Measurements from ENCODE around the gene BLVRA.

The BLVRA gene

GRCh38 chr7:43844257-43844656, 85.8 kb downstream of the BLVRA start:
- H3K27ac ChIP-seq (ENCODE audit: low read length) = no peak overlapping the region
- no peak overlapping the region for H3K9ac ChIP-seq (ENCODE audit: low read length in 2 of 2)
- no peaks in the 10 kb centered on the region for H3K4me1 ChIP-seq (ENCODE audit: control insufficient read depth, insufficient read depth, low read length)
- no peak overlapping the region for H3K4me3 ChIP-seq (ENCODE audit: low read length in 2 of 2)
- no peaks in the 10 kb centered on the region for H3K9me3 ChIP-seq (ENCODE audit: control insufficient read depth in 2 of 2, low read length in 2 of 2)
- no peaks in the 10 kb centered on the region for H3K36me3 ChIP-seq (ENCODE audit: control insufficient read depth in 2 of 2, insufficient read depth in 2 of 2, low read length in 2 of 2)
- no peaks in the 10 kb centered on the region for H3K27me3 ChIP-seq (ENCODE audit: control insufficient read depth in 1 of 2, insufficient read depth in 2 of 2, low read length in 2 of 2)

GRCh38 chr7:43844662-43845061, 86.2 kb downstream of the BLVRA start:
- Histone ChIP-seq H3K4me1 (ENCODE audit: control insufficient read depth, insufficient read depth, low read length) (no peaks in the 10 kb centered on the region), H3K36me3 (ENCODE audit: control insufficient read depth in 2 of 2, insufficient read depth in 2 of 2, low read length in 2 of 2) (no peaks in the 10 kb centered on the region), H3K27ac (ENCODE audit: low read length) (no peak overlapping the region), H3K9ac (ENCODE audit: low read length in 2 of 2) (no peak overlapping the region), H3K27me3 (ENCODE audit: control insufficient read depth in 1 of 2, insufficient read depth in 2 of 2, low read length in 2 of 2) (no peaks in the 10 kb centered on the region), H3K9me3 (ENCODE audit: control insufficient read depth in 2 of 2, low read length in 2 of 2) (no peaks in the 10 kb centered on the region), H3K4me3 (ENCODE audit: low read length in 2 of 2) (no peak overlapping the region)

DNA sequence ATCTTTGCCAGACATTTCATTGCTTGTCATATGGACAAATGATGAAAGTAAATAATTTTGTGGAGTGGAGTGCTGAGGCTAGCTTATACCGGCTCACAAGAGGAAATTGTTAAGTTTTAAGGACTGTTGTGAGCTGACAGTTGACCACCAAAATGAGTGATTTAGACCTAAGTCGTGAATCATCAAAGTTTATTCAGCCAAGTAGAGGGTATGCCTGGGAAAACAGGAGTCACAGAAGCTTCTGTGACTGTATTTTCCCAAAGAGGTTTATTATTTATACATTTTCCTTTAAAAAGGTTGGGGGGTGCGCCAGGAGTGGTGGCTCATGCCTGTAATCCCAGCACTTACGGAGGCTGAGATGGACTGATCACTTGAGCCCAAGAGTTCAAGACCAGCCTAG, 89.0 kb downstream of the BLVRA start:
- Histone ChIP-seq H3K4me1 (ENCODE audit: control insufficient read depth, insufficient read depth, low read length) (no peaks in the 10 kb centered on the region), H3K9me3 (ENCODE audit: control insufficient read depth in 2 of 2, low read length in 2 of 2) (no peaks in the 10 kb centered on the region), H3K4me3 (ENCODE audit: low read length in 2 of 2) (no peak overlapping the region), H3K36me3 (ENCODE audit: control insufficient read depth in 2 of 2, insufficient read depth in 2 of 2, low read length in 2 of 2) (no peaks in the 10 kb centered on the region), H3K27ac (ENCODE audit: low read length) (no peak overlapping the region), H3K27me3 (ENCODE audit: control insufficient read depth in 1 of 2, insufficient read depth in 2 of 2, low read length in 2 of 2) (no peaks in the 10 kb centered on the region), H3K9ac (ENCODE audit: low read length in 2 of 2) (no peak overlapping the region)

GRCh38 chr7:43849047-43849446, 90.6 kb downstream of the BLVRA start:
- H3K4me1 ChIP-seq (ENCODE audit: control insufficient read depth, insufficient read depth, low read length) = no peaks in the 10 kb centered on the region
- H3K4me3 ChIP-seq (ENCODE audit: low read length in 2 of 2) = no peak overlapping the region
- no peak overlapping the region for H3K9ac ChIP-seq (ENCODE audit: low read length in 2 of 2)
- H3K9me3 ChIP-seq (ENCODE audit: control insufficient read depth in 2 of 2, low read length in 2 of 2) = no peaks in the 10 kb centered on the region
- no peak overlapping the region for H3K27ac ChIP-seq (ENCODE audit: low read length)
- H3K36me3 ChIP-seq (ENCODE audit: control insufficient read depth in 2 of 2, insufficient read depth in 2 of 2, low read length in 2 of 2) = no peaks in the 10 kb centered on the region
- no peaks in the 10 kb centered on the region for H3K27me3 ChIP-seq (ENCODE audit: control insufficient read depth in 1 of 2, insufficient read depth in 2 of 2, low read length in 2 of 2)

GRCh38 chr7:43850348-43851116, 92.1 kb downstream of the BLVRA start:
- Histone ChIP-seq H3K4me1 (ENCODE audit: control insufficient read depth, insufficient read depth, low read length) (no peaks in the 10 kb centered on the region), H3K9me3 (ENCODE audit: control insufficient read depth in 2 of 2, low read length in 2 of 2) (no peaks in the 10 kb centered on the region), H3K4me3 (ENCODE audit: low read length in 2 of 2) (no peak overlapping the region), H3K27me3 (ENCODE audit: control insufficient read depth in 1 of 2, insufficient read depth in 2 of 2, low read length in 2 of 2) (no peaks in the 10 kb centered on the region), H3K27ac (ENCODE audit: low read length) (no peak overlapping the region), H3K36me3 (ENCODE audit: control insufficient read depth in 2 of 2, insufficient read depth in 2 of 2, low read length in 2 of 2) (no peaks in the 10 kb centered on the region), H3K9ac (ENCODE audit: low read length in 2 of 2) (no peak overlapping the region)

DNA sequence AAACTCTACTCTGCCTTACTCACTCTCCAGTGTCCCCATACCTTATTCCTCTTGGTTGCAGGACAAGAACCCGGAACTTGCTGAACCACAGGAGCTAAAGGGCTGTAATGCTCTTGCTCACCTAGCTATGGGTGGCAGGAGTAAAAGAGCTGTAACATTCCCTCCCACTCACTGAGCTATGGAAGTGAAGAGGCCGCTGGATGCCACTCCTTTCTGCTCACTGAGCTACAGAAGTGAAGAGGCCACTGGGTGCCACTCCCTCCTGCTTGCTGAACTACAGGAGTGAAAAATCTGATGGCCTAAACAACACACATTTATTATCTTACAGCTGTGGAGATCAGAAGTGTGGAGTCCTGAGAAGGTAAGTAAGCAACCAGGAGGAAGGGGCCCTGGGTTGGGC, 93.3 kb downstream of the BLVRA start:
- Histone ChIP-seq H3K4me1 (ENCODE audit: control insufficient read depth, insufficient read depth, low read length) (no peaks in the 10 kb centered on the region), H3K9me3 (ENCODE audit: control insufficient read depth in 2 of 2, low read length in 2 of 2) (no peaks in the 10 kb centered on the region), H3K4me3 (ENCODE audit: low read length in 2 of 2) (no peak overlapping the region), H3K9ac (ENCODE audit: low read length in 2 of 2) (no peak overlapping the region), H3K27ac (ENCODE audit: low read length) (no peak overlapping the region), H3K27me3 (ENCODE audit: control insufficient read depth in 1 of 2, insufficient read depth in 2 of 2, low read length in 2 of 2) (no peaks in the 10 kb centered on the region), H3K36me3 (ENCODE audit: control insufficient read depth in 2 of 2, insufficient read depth in 2 of 2, low read length in 2 of 2) (no peaks in the 10 kb centered on the region)

GRCh38 chr7:43855176-43855575, 96.7 kb downstream of the BLVRA start:
- H3K9ac ChIP-seq (ENCODE audit: low read length in 2 of 2) = no peak overlapping the region
- no peaks in the 10 kb centered on the region for H3K27me3 ChIP-seq (ENCODE audit: control insufficient read depth in 1 of 2, insufficient read depth in 2 of 2, low read length in 2 of 2)
- no peak overlapping the region for H3K4me3 ChIP-seq (ENCODE audit: low read length in 2 of 2)
- H3K9me3 ChIP-seq (ENCODE audit: control insufficient read depth in 2 of 2, low read length in 2 of 2) = no peaks in the 10 kb centered on the region
- no peaks in the 10 kb centered on the region for H3K4me1 ChIP-seq (ENCODE audit: control insufficient read depth, insufficient read depth, low read length)
- H3K36me3 ChIP-seq (ENCODE audit: control insufficient read depth in 2 of 2, insufficient read depth in 2 of 2, low read length in 2 of 2) = no peaks in the 10 kb centered on the region
- no peak overlapping the region for H3K27ac ChIP-seq (ENCODE audit: low read length)

- no peaks in the 10 kb centered on the region for H3K27me3 ChIP-seq (ENCODE audit: control insufficient read depth in 1 of 2, insufficient read depth in 2 of 2, low read length in 2 of 2)
- no peak overlapping the region for H3K27ac ChIP-seq (ENCODE audit: low read length)
- H3K36me3 ChIP-seq (ENCODE audit: control insufficient read depth in 2 of 2, insufficient read depth in 2 of 2, low read length in 2 of 2) = no peaks in the 10 kb centered on the region
- no peak overlapping the region for H3K9ac ChIP-seq (ENCODE audit: low read length in 2 of 2)
- H3K4me1 ChIP-seq (ENCODE audit: control insufficient read depth, insufficient read depth, low read length) = no peaks in the 10 kb centered on the region
- no peaks in the 10 kb centered on the region for H3K9me3 ChIP-seq (ENCODE audit: control insufficient read depth in 2 of 2, low read length in 2 of 2)
- H3K4me3 ChIP-seq (ENCODE audit: low read length in 2 of 2) = no peak overlapping the region
Measured at GRCh38 chr7:43856316-43856715, 97.8 kb downstream of the BLVRA start.
